A172 (cell line): Measurements from ENCODE around the gene LCN6. TPM values are rescaled to one million over a fixed set of nuclear protein-coding genes. Genes with fewer than 3 reads are reported as not detected.
A peak's percentile ranks its signal among the peaks of the same experiment; 100 is the strongest.
"Not testable (repeated sequence)": the region's sequence is repeated elsewhere in the genome, so short reads cannot be mapped to it uniquely, and the experiment has no call there.

ENCODE experiments used
- DNase-seq: peaks from one replicate; pipeline ENCODE4 v3.0.0-alpha.2; 2015; ENCODE audit warnings: low spot score
- total RNA-seq: library from RNA; depleted of rRNA; stranded (reverse); fragments of >200 nt; shearing (Covaris generic); gene quantifications from 2 replicates; pipeline ENCODE4 v1.2.3, GENCODE V29; 2014

Gene LCN6
- total RNA-seq, 1 experiment from 2014 or later, result not detected

DNA sequence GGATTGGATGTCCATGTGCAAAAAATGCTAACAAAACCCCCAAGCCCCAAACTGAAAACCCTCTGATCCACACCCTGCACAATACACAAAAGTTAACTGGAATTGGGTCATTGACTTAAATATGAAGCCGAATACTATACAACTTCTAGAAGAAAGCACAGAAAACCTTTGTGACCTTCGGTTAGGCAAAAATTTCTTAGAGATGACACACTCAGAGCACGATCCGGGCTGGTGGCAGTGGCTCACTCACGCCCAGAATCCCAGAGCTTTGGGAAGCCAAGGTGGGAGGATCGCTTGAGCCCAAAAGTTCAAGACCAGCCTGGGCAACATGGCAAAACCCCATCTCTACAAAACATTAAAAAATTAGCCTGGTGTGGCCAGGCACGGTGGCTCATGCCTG is 37.8 kb downstream of the LCN6 start:
- DNase-seq, result no peak

DNA sequence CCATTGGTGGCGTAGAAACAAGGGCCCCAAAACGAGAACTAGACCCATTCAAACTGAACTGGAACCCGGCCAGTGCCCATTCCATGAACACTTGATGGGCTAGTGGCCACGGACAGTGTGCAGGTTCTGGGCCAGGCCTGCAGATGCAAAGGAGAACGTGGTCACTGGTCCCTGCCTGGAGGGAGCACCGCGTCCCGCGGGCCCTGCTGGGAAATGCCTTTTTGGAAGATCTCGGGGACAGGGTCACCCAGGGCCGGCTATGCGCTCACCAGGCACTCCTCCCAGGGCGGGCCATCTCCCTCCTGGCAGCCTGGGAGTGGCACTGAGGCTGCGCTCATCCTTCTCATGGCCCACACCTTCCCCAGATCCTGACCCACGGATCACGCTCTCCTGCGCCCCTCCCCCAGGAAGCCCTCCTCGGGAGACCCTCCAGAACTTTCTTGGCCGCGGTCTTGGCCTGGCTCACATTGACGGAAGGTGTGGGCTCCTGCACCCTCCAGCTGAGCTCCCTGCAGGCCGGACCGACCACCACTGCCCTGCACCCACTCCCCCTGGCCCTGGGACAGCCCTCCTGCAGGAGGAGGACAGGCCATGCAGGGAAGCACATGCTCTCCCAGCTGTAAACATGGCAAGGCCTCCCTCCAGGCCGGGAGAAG is 38.7 kb downstream of the LCN6 start:
- no peak for DNase-seq

DNA sequence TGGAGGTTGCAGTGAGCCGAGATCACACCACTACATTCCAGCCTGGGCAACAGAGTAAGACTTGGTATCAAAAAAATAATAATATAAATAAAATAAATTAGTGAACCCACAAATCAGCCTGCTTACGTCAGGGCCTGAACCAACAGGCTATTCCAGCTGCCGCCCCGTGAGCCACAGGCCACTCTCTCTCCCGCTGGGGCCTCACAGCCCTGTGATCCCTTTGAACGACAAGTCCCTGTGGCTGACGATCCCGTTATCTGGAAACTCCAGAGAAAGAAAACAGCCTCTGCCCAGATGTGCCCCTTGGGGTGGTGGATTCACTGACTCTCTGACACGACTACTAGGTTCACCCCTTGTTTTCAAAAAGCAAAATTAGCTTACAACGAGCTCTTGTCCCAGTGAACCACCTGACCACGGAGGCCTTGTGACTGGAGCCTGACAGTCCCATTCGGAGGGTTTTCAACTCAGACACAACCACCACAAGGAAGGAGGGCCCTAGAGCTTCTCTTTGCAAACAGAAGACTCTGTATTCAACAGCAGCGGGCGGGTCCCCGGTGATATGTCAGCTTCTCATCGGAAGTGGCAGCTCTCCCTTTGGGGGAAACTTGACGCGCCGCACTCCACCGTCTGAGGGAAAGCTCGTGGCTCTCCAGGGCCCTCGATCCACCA is 40.3 kb downstream of the LCN6 start:
- no peak for DNase-seq

DNA sequence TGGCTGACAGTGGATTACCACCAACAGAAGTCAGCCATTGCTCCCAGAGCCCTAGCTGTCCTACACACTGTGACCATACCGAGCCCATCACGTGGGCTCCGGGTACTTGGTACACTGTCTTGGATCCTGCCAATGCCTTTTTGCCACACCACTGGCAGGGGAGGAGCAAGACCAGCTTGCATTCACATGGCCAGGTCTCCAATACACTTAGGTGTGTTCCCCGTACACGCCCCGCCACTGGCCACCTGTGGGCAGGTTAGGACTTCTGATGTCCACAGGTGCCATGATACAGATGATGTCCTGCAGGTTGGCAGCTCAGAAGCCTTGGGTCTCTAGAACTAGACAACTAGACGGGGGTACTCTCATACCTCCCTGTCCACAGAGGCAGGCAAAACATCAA is 41.3 kb downstream of the LCN6 start:
- DNase-seq, result no peak

DNA sequence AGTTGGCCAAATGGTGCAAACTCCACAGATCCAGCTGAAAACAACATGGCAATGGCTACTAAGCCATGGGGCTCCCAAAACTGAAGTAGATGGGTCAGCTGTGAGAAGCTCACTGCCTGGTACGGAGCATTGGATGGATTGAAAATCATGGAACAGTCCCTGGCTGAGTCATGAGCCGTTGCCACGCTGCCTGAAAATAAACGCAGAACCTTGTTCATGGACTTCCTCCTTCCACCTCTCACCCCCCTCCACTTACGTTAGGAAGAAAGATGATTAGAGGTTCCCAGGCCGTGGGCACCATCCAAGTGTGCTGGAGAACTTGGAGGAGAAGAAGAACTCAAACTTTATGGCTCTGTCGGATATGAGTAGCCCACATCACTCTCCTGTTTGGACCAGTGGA is 42.8 kb downstream of the LCN6 start:
- no peak for DNase-seq

DNA sequence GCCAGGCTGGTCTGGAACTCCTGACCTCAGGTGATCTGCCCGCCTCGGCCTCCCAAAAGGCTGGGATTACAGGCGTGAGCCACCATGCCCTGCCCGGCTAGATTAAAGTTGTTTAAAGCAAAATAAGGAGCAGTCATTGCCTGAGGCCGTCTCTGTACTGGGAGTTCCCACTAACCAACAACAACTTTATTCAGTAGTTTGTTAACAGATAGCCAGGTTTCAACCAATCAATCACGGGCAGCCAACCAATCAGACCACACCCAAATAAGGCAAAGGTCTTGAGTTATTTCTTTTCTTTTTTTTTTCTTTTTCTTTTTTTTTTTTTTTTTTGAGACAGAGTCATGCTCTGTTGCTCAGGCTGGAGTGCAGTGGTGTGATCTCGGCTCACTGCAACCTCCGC is 43.6 kb downstream of the LCN6 start:
- not testable (repeated sequence) for DNase-seq

DNA sequence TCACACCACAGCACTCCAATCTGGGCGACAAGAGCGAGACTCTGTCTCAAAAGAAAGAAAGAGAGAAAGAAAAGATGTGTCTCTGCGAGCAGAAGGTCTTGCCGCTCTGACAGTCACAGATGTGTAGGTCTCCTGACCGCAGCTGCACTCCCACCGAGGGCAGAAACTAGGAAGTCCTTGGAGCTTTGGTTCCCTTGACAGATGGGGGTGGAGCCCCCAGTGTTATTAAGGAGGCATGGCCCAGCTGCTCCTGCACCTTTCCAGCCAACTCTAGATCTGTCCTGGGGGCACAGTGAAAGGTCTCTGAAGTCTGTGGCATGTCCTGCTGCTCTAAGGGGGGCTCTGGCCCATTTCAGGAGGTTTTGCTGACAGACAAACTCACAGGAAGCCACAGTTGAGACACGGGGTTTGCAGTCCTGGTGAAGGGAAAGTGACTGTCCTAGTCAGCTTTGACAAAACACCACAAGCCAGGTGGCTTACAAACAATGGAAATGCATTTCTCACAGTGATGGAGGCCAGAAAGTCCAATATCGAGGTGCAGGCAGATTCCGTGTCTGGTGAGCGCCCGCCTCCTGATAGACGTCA is 45.0 kb downstream of the LCN6 start:
- DNase-seq, result no peak

DNA sequence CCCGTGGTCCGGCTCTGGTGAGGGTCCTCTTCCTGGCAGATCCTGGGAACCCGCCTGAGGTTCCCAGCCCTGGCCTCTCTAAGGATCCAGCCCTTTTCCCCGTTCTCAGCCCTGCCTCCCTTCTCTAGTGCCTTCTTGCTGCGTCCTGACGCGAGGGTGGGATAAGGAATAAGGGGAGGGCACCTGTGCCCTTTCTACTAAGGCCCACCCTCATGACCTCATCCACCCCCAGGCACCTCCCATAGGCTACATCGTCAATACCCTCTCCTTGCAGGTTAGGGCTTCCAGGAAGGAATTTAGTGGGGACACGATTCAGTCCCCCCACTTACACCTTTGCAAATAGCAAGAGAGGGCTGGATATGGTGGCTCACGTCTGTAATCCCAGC is 46.7 kb downstream of the LCN6 start:
- no peak for DNase-seq

DNA sequence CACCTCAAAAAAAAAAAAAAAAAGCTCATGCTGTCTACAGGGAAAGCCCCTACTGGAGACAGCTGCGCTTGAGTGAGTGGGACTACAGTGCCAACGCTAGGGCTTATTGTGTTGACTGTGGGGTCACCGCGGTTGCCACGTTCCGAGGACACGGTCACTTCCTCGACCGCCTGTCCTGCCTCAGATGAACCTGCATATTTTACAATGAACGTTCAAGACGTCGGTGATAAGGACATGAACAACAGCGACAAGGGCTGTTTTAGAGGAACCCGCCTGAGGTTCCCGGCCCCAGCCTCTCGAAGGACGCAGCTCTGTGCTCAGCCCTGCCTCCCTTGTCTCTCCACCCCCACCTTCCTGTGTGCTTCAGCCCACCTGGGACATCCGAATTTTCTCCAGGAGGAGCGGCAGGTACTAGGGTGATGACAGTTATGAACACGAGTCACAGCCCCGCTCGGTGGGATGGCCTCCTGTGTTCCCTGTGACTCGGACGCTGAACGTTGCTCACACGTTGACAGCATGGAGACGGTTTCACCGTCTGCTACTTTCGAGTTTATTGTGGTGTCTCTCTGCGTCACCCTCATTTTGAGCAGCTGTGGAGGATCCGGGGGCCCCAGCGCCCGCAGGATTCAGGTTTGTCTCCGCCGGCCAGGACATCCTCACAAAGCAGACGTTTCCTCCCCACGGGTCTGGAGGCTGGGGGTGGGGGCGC is 47.2 kb downstream of the LCN6 start:
- DNase-seq, result no peak

DNA sequence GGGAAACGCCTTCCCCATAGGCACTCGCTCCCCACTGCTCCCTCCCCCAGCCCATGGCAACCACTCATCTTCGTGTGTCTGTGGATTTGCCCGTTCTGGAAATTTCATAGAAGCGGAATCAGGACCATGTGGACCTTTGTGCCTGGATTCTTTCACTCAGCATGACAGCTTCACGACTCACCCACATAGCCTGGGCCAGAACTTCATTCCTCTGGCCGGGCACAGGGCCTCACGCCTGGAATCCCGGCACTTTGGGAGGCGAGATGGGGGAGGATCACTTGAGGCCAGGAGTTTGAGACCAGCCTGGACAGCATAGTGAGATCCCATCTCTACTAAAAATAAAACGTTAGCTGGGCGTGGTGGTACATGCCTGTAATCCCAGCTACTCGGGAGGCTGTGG is 48.0 kb downstream of the LCN6 start:
- DNase-seq, result no peak

DNA sequence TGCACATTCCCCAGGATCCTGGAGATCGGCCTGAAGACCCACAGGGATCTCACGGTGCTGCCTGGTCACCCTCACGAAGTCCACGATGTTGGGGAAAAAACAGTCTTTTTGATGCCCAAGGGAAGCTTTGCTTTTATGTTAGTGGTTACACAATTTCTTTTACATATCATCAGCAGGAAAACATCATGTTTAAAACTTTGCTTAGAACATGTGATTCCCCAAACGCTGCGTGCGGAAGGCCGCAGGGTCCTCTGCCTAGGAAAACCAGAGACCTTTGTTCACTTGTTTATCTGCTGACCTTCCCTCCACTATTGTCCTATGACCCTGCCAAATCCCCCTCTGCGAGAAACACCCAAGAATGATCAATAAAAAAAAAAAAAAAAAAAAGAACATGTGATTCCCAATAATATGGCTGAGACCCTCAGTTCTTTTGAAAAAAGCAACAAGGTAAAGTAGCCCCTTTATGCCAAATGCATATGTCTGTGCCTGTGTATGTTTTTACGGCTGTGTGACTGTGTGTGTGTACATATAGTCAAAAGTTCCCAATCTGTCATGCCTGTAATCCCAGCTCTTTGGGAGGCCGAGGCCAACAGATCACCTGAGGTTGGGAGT is 49.6 kb downstream of the LCN6 start:
- DNase-seq, result no peak

DNA sequence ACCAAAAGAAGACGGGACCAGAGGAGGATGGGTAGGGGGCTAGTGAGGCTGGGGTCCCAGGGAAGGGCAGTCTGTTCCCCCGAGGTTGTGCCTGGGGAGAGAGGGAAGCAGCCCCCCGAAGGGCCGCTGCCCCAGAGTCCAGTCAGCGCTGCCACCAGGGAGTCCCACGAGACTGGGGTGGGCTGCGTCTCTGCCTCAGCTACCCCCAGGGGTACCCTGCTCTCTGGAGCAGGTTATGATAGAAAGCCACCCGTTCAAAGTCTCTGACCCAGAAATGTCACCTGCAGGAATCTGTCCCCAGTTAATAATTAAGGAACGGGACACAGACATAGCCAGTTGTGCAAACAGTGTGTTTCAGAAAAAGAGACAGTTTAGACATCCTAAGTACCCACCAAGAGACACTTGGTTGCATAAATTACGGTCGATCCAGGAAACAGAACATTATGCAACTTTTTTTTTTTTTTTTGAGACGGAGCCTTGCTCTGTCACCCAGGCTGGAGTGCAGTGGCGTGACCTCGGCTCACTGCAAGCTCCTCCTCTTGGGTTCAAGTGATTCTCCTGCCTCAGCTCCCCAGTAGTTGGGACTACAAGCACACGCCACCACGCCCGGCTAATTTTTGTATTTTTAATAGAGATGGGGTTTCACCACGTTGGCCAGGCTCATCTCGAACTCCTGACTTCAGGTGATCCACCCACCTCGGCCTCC is 50.4 kb downstream of the LCN6 start:
- DNase-seq, result no peak

DNA sequence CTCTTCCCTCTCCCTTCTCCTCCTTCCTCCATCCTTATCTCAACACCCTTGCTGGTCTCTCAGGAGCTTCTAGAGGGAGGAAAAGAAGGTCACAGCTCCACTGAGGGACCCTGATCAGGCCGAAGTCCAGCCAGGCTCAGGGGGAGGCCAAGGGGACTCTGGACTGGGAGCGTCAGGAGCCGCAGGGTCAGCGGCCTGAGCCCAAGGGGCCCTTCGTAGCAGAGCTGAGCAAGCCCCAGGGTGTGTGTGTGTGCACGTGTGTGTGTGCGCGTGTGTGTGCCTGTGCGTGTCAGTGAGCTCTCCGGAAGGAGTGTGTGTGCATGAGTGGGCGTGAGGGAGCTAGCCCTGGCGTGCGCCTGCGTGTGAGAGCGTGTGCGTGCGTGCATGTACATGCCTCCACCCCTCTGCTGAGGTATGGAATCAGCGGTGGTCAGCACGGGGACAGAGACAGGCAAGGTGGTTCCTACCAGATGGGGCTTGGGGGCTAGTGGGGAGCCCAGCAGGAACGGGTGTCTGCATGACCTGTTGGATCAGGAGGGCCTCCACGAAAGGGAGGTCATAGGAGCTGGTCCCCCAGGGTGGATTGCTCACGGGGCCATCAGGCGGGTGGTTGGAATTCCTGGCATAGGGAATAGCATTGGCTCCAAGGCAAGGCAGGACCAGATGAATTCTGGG is 51.0 kb downstream of the LCN6 start:
- no peak for DNase-seq

DNA sequence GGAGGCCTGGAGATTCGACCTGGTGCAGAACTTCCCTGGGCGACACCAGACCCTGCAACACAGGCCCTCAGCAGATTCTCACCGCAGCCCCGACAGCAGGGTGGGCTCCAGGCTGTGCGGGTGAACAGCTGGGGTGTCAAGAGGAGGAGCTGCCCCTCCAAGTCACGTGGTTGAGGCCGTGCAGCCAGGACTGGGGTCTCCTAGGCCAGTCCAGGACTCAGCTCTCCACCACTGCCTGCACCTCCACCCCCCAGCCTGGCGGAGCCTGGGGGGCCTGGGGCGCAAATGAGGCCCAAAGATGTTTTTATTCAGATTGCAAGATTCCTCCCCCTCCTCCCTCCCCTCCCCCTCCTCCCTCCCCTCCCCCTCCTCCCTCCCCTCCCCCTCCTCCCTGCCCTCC is 51.8 kb downstream of the LCN6 start:
- no peak for DNase-seq

DNA sequence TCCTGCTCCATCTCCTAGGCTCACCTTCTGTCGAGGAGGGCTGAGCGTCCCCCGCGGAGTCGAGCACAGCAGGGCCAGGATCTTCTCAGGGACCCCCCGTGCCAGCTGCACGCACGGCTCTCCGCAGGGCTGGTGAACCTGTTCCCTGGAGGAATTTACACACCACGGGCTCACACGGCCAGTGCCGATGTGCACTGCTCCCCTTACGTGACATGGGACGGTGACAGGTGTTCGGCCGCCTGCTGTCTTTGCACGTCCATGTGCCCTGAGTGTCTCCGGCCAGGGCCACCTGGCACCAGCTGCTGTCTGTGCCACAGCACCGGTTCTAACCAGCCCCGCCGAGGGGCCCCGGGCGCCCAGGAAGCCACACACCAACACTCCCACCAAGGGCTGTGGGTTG is 52.4 kb downstream of the LCN6 start:
- DNase-seq, result no peak

DNA sequence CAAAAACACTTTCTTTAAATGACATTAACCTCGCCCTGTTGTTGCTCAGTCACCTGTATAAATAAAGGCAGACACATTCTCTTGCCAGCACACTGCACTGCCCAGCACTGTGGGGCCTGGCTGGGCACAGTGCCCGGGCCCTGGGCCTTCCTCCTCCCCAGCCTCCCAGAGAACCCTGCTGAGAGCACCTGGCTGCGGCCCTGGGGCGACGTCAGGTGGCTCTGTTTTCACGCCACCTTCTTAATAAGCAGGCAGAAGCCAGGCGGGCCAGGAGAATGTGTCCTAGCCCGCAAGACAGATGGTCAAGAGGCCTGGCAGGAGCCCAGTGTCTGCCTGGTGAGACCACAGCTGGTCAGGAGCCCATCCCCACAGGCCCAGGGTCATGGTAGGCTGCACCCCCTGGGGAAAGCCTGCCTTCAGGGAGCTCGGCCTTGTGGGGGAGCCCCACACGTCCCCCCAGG is 52.9 kb downstream of the LCN6 start:
- peak; percentile 92 for DNase-seq

DNA sequence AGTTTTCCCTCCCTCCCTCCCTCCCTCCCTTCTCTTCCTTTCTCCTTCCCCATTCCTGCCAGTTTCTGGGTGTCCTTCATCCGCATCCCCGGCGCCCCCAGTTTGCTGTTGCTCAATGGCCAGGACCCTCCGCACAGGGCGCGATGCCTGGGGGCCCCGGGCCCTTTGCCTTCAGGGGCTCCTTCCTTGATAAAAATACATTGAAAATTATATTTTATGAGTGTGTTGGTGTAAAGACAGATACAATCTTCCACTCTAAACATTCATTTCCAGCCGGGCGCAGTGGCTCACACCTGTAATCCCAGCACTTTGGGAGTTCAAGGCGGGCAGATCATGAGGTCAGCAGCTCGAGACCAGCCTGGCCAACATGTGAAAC is 53.5 kb downstream of the LCN6 start:
- DNase-seq, result no peak

DNA sequence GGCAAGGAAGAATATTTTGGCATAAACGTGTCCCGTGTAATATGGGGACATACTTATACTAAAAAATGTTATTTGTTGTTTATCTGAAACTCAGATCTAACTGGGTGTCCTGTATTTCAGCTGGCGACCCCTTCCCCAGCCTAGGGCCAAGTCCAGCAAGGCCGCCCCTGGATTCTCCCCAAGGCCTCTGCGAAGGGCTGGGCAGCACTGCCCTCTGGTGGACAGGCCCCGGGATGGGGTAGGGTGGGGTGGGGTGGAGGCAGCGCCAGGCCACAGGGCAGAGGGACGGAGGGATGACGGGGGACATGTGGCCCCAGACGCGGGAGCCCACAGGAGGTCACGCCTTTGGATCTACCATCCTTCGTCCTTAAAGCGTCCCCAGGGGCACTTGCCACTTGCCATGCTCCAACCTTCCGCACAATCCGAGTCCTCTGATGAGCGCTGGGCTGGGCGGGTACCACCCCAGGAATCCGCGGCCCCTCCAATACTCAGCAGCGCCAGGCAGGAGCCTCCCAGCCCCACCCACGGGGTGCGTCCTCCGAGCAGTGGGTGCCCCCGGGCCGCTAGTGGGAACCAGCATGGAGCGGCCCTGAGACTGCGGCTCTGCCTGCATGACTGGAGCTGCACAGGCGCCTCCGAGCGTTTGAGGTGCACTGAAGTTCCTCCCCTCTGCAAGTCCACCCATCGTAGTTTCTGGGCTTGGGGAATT is 54.0 kb downstream of the LCN6 start:
- peak; percentile 63 for DNase-seq
